ENCODE data around the gene HSPA12A.

The HSPA12A gene

DNA sequence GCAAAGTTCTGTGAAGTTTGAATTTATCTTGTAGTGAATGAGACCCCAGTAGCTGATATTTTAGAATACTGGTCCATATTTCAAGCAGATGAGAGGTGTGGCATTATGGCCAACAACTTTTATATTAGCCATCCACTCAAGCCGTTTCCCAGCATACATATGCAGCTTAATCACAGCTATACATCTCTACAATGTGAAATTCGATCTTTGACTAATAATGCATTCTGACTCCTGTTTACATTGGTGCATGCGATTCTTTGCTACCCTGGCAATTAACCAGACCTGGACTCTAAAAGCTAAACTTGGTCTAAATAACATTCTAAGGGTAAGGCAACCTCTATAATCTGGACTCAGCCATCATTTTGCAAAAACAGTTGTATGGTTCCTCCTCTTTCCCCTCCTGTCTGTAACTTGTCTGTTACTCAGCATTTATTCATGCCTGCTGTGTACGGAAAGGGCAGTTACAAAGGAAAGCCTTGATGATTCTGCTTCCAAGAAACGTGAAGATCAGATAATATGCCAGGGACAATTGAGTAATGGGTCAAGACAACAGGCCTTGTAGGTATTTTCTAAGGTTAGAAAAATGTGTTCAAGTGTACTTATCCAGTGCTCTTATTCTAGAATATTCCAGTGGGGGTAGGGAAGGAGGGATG is 71.0 kb downstream of the HSPA12A start:
- no peaks in the 10 kb centered on the region for H3K4me1 Mint-ChIP-seq (ENCODE audit: low read depth)
- H3K36me3 Mint-ChIP-seq (ENCODE audit: low read depth) = no peaks in the 10 kb centered on the region
- H3K27ac Mint-ChIP-seq = no peak overlapping the region
- no peaks in the 10 kb centered on the region for H3K9me3 Mint-ChIP-seq
- peaks cover 5% of the 10 kb centered on the region for H3K27me3 Mint-ChIP-seq (ENCODE audit: low read depth)
- H3K4me3 Mint-ChIP-seq = no peak overlapping the region

DNA sequence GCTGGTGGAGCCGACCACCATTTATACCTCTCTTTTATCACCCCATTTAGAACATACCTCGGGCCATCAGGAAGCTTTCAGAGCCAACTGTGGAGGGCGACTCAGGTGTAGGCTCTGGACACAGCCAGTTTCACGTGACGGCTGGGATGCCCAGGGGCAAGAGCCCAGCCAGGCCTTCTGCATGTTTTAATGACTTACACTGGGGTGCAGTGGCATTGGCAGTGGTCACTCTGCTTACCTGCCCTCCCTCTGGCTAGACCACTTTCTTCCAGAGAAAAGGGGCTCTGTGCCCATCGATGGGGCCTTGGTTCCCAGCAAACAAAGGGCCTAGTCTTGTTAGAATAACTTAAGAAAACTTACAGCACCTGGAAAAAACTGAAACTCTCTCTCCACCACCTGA is 71.7 kb downstream of the HSPA12A start:
- H3K36me3 Mint-ChIP-seq (ENCODE audit: low read depth) = no peaks in the 10 kb centered on the region
- H3K9me3 Mint-ChIP-seq = no peaks in the 10 kb centered on the region
- H3K4me3 Mint-ChIP-seq = no peak overlapping the region
- no peaks in the 10 kb centered on the region for H3K4me1 Mint-ChIP-seq (ENCODE audit: low read depth)
- H3K27ac Mint-ChIP-seq = no peak overlapping the region
- H3K27me3 Mint-ChIP-seq (ENCODE audit: low read depth) = peaks cover 5% of the 10 kb centered on the region

- H3K4me1 Mint-ChIP-seq (ENCODE audit: low read depth) = no peaks in the 10 kb centered on the region
- H3K27ac Mint-ChIP-seq = no peak overlapping the region
- no peaks in the 10 kb centered on the region for H3K9me3 Mint-ChIP-seq
- H3K27me3 Mint-ChIP-seq (ENCODE audit: low read depth) = peaks cover 5% of the 10 kb centered on the region
- no peaks in the 10 kb centered on the region for H3K36me3 Mint-ChIP-seq (ENCODE audit: low read depth)
- H3K4me3 Mint-ChIP-seq = no peak overlapping the region
Observed at GRCh38 chr10:116669832-116670644, 72.3 kb downstream of the HSPA12A start.

GRCh38 chr10:116669080-116669479 is 73.3 kb downstream of the HSPA12A start:
- no peaks in the 10 kb centered on the region for H3K9me3 Mint-ChIP-seq
- H3K4me1 Mint-ChIP-seq (ENCODE audit: low read depth) = no peaks in the 10 kb centered on the region
- H3K27me3 Mint-ChIP-seq (ENCODE audit: low read depth) = peaks cover 5% of the 10 kb centered on the region
- H3K27ac Mint-ChIP-seq = no peak overlapping the region
- no peak overlapping the region for H3K4me3 Mint-ChIP-seq
- no peaks in the 10 kb centered on the region for H3K36me3 Mint-ChIP-seq (ENCODE audit: low read depth)

- H3K4me3 Mint-ChIP-seq = no peak overlapping the region
- H3K36me3 Mint-ChIP-seq (ENCODE audit: low read depth) = no peaks in the 10 kb centered on the region
- peaks cover 5% of the 10 kb centered on the region for H3K27me3 Mint-ChIP-seq (ENCODE audit: low read depth)
- H3K9me3 Mint-ChIP-seq = no peaks in the 10 kb centered on the region
- no peak overlapping the region for H3K27ac Mint-ChIP-seq
- H3K4me1 Mint-ChIP-seq (ENCODE audit: low read depth) = no peaks in the 10 kb centered on the region
Observed at GRCh38 chr10:116668446-116668845, 73.9 kb downstream of the HSPA12A start.

GRCh38 chr10:116668018-116668417 is 74.3 kb downstream of the HSPA12A start:
- Mint-ChIP-seq H3K4me1 (ENCODE audit: low read depth) (no peaks in the 10 kb centered on the region), H3K9me3 (no peaks in the 10 kb centered on the region), H3K27ac (no peak overlapping the region), H3K4me3 (no peak overlapping the region), H3K27me3 (ENCODE audit: low read depth) (peaks cover 5% of the 10 kb centered on the region), H3K36me3 (ENCODE audit: low read depth) (no peaks in the 10 kb centered on the region)

GRCh38 chr10:116667484-116667883 is 74.9 kb downstream of the HSPA12A start:
- Mint-ChIP-seq H3K4me1 (ENCODE audit: low read depth) (no peaks in the 10 kb centered on the region), H3K4me3 (no peak overlapping the region), H3K9me3 (no peaks in the 10 kb centered on the region), H3K27me3 (ENCODE audit: low read depth) (peaks cover 5% of the 10 kb centered on the region), H3K27ac (no peak overlapping the region), H3K36me3 (ENCODE audit: low read depth) (no peaks in the 10 kb centered on the region)

GRCh38 chr10:116665541-116666125 is 76.7 kb downstream of the HSPA12A start:
- H3K27me3 Mint-ChIP-seq (ENCODE audit: low read depth) = no peaks in the 10 kb centered on the region
- no peaks in the 10 kb centered on the region for H3K36me3 Mint-ChIP-seq (ENCODE audit: low read depth)
- H3K27ac Mint-ChIP-seq = no peak overlapping the region
- H3K4me3 Mint-ChIP-seq = no peak overlapping the region
- H3K4me1 Mint-ChIP-seq (ENCODE audit: low read depth) = no peaks in the 10 kb centered on the region
- H3K9me3 Mint-ChIP-seq = no peaks in the 10 kb centered on the region

GRCh38 chr10:116664631-116665030 is 77.7 kb downstream of the HSPA12A start:
- Mint-ChIP-seq H3K9me3 (no peaks in the 10 kb centered on the region), H3K36me3 (ENCODE audit: low read depth) (no peaks in the 10 kb centered on the region), H3K4me1 (ENCODE audit: low read depth) (no peaks in the 10 kb centered on the region), H3K4me3 (no peak overlapping the region), H3K27me3 (ENCODE audit: low read depth) (no peaks in the 10 kb centered on the region), H3K27ac (no peak overlapping the region)

DNA sequence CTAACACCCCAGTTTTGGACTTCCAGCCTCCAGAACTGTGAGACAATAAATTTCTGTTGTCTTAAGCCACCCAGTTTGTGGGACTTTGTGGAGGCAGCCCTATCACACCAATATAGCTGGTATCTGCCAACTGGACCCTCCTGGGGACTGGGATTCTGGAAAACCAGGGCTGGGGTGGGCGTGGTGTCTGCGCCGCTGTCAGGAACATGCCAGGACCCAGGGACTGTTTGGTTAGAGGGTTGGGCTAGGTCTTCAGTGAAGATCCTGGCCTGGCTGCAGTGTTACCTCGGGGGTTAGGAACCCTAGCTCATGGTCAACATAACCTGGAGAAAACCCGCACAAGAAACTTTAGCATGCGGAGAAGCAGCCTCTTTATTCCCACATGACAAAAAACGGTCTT is 79.0 kb downstream of the HSPA12A start:
- Mint-ChIP-seq H3K27ac (no peak overlapping the region), H3K4me3 (no peak overlapping the region), H3K36me3 (ENCODE audit: low read depth) (no peaks in the 10 kb centered on the region), H3K27me3 (ENCODE audit: low read depth) (no peaks in the 10 kb centered on the region), H3K9me3 (no peaks in the 10 kb centered on the region), H3K4me1 (ENCODE audit: low read depth) (no peaks in the 10 kb centered on the region)

DNA sequence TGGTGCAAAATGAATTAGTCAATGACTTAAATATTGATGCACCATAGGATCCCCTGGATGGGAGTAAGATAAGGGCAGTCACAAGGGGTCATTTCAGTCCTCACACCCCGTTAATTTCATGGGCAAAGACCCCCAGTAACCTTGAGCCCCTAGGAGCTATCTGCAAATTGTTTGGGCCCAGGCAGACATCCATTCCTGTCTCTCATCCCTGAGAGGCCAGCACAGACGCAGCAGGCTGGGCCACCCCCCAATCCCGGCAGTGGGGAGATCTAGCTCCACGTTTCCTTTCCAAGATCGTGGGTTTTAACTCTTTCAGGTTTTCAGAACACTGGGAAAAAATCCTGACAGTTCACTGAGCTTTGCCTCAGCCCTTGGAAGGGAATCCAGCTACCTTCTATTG is 81.5 kb downstream of the HSPA12A start:
- H3K36me3 Mint-ChIP-seq (ENCODE audit: low read depth) = no peaks in the 10 kb centered on the region
- H3K27ac Mint-ChIP-seq = no peak overlapping the region
- no peaks in the 10 kb centered on the region for H3K9me3 Mint-ChIP-seq
- no peaks in the 10 kb centered on the region for H3K27me3 Mint-ChIP-seq (ENCODE audit: low read depth)
- no peak overlapping the region for H3K4me3 Mint-ChIP-seq
- no peaks in the 10 kb centered on the region for H3K4me1 Mint-ChIP-seq (ENCODE audit: low read depth)

DNA sequence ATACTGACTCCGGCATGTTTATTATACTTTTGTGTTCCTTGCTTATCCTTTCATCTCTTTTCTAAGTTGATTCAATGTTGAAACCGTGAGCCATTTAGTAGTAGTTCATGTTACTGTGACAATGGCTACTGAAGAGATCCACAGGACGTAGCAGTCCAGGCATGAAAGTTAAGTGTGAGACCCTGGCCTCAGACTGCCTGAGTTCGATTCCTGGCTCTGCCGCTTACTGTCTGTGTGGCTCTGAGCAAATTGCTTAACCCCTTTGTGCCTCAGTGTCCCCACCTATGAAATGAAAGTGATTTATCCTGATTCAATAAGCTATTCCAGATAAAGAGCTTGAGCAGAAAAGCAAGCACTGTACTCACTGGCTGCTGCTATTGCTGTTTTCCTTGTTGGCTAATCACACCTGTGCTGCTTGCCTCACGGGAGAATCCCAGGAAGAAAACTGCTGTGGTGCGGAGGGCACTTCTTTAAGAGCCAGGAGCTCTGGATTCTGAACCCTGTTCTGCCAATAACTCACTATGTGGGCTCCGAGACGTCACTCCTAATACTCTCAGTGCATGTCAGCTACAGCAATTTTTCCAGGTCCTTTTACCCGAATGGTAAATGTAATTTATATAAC is 83.2 kb downstream of the HSPA12A start:
- H3K36me3 Mint-ChIP-seq (ENCODE audit: low read depth) = no peaks in the 10 kb centered on the region
- H3K4me1 Mint-ChIP-seq (ENCODE audit: low read depth) = no peaks in the 10 kb centered on the region
- H3K27me3 Mint-ChIP-seq (ENCODE audit: low read depth) = no peaks in the 10 kb centered on the region
- no peak overlapping the region for H3K4me3 Mint-ChIP-seq
- H3K27ac Mint-ChIP-seq = no peak overlapping the region
- no peaks in the 10 kb centered on the region for H3K9me3 Mint-ChIP-seq

GRCh38 chr10:116657863-116658551 is 84.4 kb downstream of the HSPA12A start:
- Mint-ChIP-seq H3K9me3 (no peaks in the 10 kb centered on the region), H3K36me3 (ENCODE audit: low read depth) (no peaks in the 10 kb centered on the region), H3K4me1 (ENCODE audit: low read depth) (no peaks in the 10 kb centered on the region), H3K27me3 (ENCODE audit: low read depth) (no peaks in the 10 kb centered on the region), H3K27ac (no peak overlapping the region), H3K4me3 (no peak overlapping the region)

DNA sequence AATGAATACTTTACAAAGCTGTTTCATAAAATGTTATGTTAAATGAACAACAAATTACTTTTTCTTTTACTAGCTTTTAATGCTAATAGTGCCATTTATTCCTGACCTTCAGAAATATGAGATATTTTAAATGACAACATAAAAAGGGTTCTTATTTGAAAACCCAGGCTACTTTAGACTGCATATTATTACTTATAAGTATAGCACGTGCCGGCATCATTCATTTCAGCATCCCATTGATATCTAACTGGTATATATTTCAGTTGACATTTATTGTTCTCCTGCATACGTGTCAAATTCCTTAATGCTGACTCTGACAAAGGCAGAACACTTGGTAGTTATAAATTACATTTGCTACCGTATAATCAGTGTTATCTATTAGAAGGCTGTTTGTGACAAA is 86.3 kb downstream of the HSPA12A start:
- Mint-ChIP-seq H3K9me3 (no peaks in the 10 kb centered on the region), H3K27ac (no peak overlapping the region), H3K27me3 (ENCODE audit: low read depth) (no peaks in the 10 kb centered on the region), H3K4me3 (no peak overlapping the region), H3K4me1 (ENCODE audit: low read depth) (no peaks in the 10 kb centered on the region), H3K36me3 (ENCODE audit: low read depth) (no peaks in the 10 kb centered on the region)
